Breast epithelium (tissue), 4 donors: Measurements from ENCODE around the gene AMZ2. TPM values are rescaled to one million over a fixed set of nuclear protein-coding genes. Genes with fewer than 3 reads are reported as not detected.
"Not testable (repeated sequence)": the region's sequence is repeated elsewhere in the genome, so short reads cannot be mapped to it uniquely, and the experiment has no call there.

ENCODE experiments used
- DNase-seq, 2 donors: peaks; one replicate each; pipeline ENCODE4 v3.0.0-alpha.2; 2019; ENCODE audit warnings: low spot score in 2 of 2
- H3K27ac ChIP-seq, 2 donors: fragments of 200-600 bp; sonication (generic) in 1 of 2; one replicate each; pipeline ENCODE4 v1.5.1; 2016 to 2019; ENCODE audit warnings: mild to moderate bottlenecking in 1 of 2
- H3K27me3 ChIP-seq, 2 donors: fragments of 200-600 bp; sonication (generic) in 1 of 2; one replicate each; pipeline versions ENCODE4 v1.5.1 to v1.6.0; 2017 to 2019; ENCODE audit warnings: control low read depth in 1 of 2, mild to moderate bottlenecking in 1 of 2
- H3K36me3 ChIP-seq: fragments of 200-600 bp; one replicate; pipeline ENCODE4 v1.5.1; 2019
- H3K4me1 ChIP-seq, 2 donors: fragments of 200-600 bp; sonication (generic); one replicate each; pipeline ENCODE4 v1.5.1; 2016 to 2019; ENCODE audit warnings: control low read depth in 1 of 2
- H3K4me3 ChIP-seq, 3 donors: fragments of 200-600 bp; sonication (generic); 1 replicate in 2 of 3; 2 replicates in 1 of 3; pipeline ENCODE4 v1.5.1; 2016 to 2019; ENCODE audit warnings: mild to moderate bottlenecking in 3 of 3, moderate library complexity in 2 of 3
- H3K9me3 ChIP-seq, 2 donors: fragments of 200-600 bp; sonication (generic) in 1 of 2; one replicate each; pipeline ENCODE4 v1.5.1; 2016 to 2019; ENCODE audit warnings: control low read depth in 1 of 2
- POLR2A ChIP-seq: fragments of 450-650 bp; IDR thresholded peaks from one replicate; pipeline ENCODE4 v1.6.1; 2016; ENCODE audit warnings: antibody characterized with exemption, mild to moderate bottlenecking, moderate library complexity
- POLR2AphosphoS5 ChIP-seq, 3 donors: sonication (generic); formaldehyde crosslinking; IDR thresholded peaks; one replicate each; pipeline ENCODE4 v1.6.1; 2017; ENCODE audit warnings: antibody characterized with exemption in 3 of 3
- intact Hi-C: fragments of 100-400 bp; cut with DNase I; formaldehyde crosslinking; loops from one replicate; pipeline ENCODE4 v1.15.1; 2023; ENCODE audit warnings: low total_unique reads
- total RNA-seq, 3 donors: library from RNA; depleted of rRNA; stranded (reverse); fragments of >200 nt; gene quantifications; one replicate each; pipeline ENCODE4 v1.1.0, GENCODE V29; 2016
- TF ChIP-seq, protein P1 (sequence below), 3 donors: fragments of 450-650 bp; IDR thresholded peaks; one replicate each; pipeline ENCODE4 v1.5.1; 2016 to 2017; ENCODE audit warnings: antibody characterized with exemption in 3 of 3, mild to moderate bottlenecking in 3 of 3, moderate library complexity in 3 of 3

The AMZ2 gene
- total RNA-seq, 3 donors from 2014 or later, result 36.7 to 94.9 (median 48.3) TPM

GRCh38 chr17:68260051-68260762 lies 12.4 kb downstream of the AMZ2 start:
- H3K4me3 ChIP-seq, result no peak overlapping the region
- H3K36me3 ChIP-seq, result no peaks in the 10 kb centered on the region
- TF ChIP-seq POLR2A, result no peak
- no peak for TF ChIP-seq POLR2AphosphoS5 (IDR thresholded peaks at IDR 0.05)
- TF ChIP-seq, protein P1, sequence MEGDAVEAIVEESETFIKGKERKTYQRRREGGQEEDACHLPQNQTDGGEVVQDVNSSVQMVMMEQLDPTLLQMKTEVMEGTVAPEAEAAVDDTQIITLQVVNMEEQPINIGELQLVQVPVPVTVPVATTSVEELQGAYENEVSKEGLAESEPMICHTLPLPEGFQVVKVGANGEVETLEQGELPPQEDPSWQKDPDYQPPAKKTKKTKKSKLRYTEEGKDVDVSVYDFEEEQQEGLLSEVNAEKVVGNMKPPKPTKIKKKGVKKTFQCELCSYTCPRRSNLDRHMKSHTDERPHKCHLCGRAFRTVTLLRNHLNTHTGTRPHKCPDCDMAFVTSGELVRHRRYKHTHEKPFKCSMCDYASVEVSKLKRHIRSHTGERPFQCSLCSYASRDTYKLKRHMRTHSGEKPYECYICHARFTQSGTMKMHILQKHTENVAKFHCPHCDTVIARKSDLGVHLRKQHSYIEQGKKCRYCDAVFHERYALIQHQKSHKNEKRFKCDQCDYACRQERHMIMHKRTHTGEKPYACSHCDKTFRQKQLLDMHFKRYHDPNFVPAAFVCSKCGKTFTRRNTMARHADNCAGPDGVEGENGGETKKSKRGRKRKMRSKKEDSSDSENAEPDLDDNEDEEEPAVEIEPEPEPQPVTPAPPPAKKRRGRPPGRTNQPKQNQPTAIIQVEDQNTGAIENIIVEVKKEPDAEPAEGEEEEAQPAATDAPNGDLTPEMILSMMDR (IDR thresholded peaks at IDR 0.05), result no peak
- H3K9me3 ChIP-seq, result no peaks in the 10 kb centered on the region
- no peak for DNase-seq
- H3K27me3 ChIP-seq, result no peaks in the 10 kb centered on the region
- H3K27ac ChIP-seq, result no peak overlapping the region
- H3K4me1 ChIP-seq, result no peaks in the 10 kb centered on the region
- intact Hi-C loops, result no loop called here

- intact Hi-C loops, H3K9me3 ChIP-seq, DNase-seq, H3K27me3 ChIP-seq, H3K36me3 ChIP-seq, H3K4me1 ChIP-seq, H3K4me3 ChIP-seq, H3K27ac ChIP-seq: not testable (repeated sequence)
Measured at GRCh38 chr17:68262467-68262866, 14.6 kb downstream of the AMZ2 start.

DNA sequence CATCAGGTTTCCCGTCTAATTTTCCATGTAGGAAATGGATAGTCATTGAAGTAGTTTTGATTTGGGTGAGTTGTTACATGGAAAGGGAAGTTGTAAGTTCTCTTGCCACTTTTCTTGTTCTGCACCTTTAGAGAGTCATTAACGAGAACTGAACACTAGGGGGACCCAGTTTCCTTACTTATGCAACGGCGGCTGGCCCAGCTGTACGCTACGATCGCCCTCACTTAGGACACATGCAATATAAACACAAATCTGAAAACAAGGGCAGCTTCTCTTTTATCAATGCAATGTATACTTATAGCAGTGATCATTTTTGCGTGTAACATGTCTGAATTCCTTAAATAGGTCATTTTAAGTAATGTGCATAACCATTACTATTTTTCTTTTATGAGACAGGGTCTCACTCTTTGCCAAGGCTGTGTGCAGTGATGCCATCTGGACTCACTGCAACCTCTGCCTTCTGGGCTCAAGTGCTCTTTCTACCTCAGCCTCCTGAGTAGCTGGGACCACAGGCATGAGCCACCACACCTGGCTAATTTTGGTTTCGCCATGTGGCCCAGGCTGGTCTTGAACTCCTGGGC lies 15.3 kb downstream of the AMZ2 start:
- H3K9me3 ChIP-seq, H3K27ac ChIP-seq, intact Hi-C loops, H3K4me1 ChIP-seq, H3K27me3 ChIP-seq, H3K36me3 ChIP-seq, H3K4me3 ChIP-seq, DNase-seq: not testable (repeated sequence)
- TF ChIP-seq, protein P1 (IDR thresholded peaks at IDR 0.05), result peak in 1 of 3 donors; percentile 61

DNA sequence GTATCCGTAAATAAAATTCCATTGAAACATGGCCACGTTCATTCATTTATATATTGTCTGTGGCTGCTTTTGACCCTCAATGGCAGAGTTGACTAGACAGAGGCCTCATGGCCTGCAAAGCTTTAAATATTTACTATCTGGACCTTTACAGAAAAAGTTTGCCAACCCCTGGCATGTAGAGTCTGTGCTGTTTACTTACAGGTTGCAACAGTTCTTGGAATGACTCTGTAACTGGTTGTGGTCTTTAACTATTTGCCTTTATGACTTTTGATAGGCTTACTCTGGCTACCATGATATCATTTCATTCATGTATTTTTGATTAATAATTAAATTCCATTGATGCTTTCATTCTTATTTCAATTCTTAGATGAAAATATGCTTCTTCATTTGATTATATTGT lies 18.0 kb downstream of the AMZ2 start:
- H3K27me3 ChIP-seq, intact Hi-C loops, H3K4me1 ChIP-seq, H3K9me3 ChIP-seq, DNase-seq, H3K36me3 ChIP-seq, H3K4me3 ChIP-seq, H3K27ac ChIP-seq: not testable (repeated sequence)

DNA sequence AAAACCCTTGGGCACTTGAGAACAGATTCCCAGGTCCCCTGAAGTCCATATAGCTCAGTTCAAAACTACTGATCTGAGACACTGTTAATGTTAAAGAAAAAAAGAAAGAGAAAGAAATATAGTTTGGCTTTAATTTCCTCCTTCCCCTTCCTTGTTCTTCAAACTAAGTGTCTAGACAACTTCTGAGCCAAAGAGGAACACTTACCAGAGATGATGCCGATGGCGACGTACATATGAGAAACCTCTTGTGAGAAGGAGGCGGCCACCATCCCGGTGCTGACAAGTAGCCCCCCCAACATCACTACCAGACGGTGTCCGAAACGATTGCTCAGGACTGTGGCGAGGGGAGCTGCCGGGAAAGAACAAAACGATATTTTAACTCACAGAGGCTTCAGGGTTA lies 25.9 kb downstream of the AMZ2 start:
- intact Hi-C loops, result no loop called here
- Histone ChIP-seq H3K4me1 (no peaks in the 10 kb centered on the region), H3K4me3 (no peak overlapping the region), H3K9me3 (peaks cover 0 to 9% of the 10 kb centered on the region in 2 donors), H3K27me3 (no peaks in the 10 kb centered on the region), H3K36me3 (no peaks in the 10 kb centered on the region), H3K27ac (no peak overlapping the region)
- TF ChIP-seq POLR2AphosphoS5 (IDR thresholded peaks at IDR 0.05) (no peak), POLR2A (no peak)
- TF ChIP-seq, protein P1 (IDR thresholded peaks at IDR 0.05), result no peak
- no peak for DNase-seq

DNA sequence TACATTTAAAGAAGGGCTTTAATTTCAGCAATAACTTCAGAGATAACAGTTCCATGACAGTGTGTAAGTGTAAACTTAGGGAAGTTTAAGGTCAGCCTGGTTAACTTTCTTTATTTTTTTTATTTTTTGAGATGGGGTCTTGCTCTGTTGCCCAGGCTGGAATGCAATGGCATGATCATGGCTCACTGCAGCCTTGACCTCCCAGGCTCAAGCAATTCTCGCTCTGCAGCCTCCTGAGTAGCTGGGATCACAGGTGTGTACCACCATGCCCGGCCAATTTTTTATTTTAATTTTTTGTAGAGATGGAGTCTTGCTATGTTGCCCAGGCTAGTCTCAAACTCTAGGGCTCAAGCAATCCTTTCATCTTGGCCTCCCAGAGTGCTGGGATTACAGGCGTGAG lies 28.5 kb downstream of the AMZ2 start:
- H3K4me3 ChIP-seq, H3K4me1 ChIP-seq, H3K9me3 ChIP-seq, intact Hi-C loops, DNase-seq, H3K36me3 ChIP-seq, H3K27me3 ChIP-seq, H3K27ac ChIP-seq: not testable (repeated sequence)
